ENCODE results near the gene TTC34. TPM values are rescaled to one million over a fixed set of nuclear protein-coding genes. Genes with fewer than 3 reads are reported as not detected.
"Not testable (repeated sequence)": the region's sequence is repeated elsewhere in the genome, so short reads cannot be mapped to it uniquely, and the experiment has no call there.

TTC34 gene
- total RNA-seq, 1 donor from 2014 or later = 0.94 TPM

DNA sequence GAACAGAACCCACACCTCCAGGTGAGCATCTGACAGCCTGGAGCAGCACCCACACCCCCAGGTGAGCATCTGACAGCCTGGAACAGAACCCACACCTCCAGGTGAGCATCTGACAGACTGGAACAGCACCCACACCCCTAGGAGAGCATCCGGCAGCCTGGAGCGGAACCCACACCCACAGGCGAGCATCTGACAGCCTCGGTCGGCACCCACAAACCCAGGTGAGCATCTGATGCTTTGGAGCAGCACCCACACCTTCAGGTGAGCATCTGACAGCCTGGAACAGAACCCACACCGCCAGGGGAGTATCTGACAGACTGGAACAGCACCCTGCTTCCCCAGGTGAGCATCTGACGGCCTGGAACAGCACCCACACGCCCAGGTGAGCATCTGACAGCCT, 52.9 kb downstream of the TTC34 start:
- H3K36me3 Mint-ChIP-seq (ENCODE audit: low read depth); H3K4me3 Mint-ChIP-seq (ENCODE audit: low read depth); H3K4me1 Mint-ChIP-seq (ENCODE audit: low read depth); DNase-seq (ENCODE audit: low spot score); H3K9me3 Mint-ChIP-seq; H3K27me3 Mint-ChIP-seq (ENCODE audit: low read depth); intact Hi-C loops (cut with micrococcal nuclease); H3K27ac Mint-ChIP-seq: not testable (repeated sequence)

- H3K36me3 Mint-ChIP-seq (ENCODE audit: low read depth); H3K27ac Mint-ChIP-seq; H3K9me3 Mint-ChIP-seq; H3K4me1 Mint-ChIP-seq (ENCODE audit: low read depth); H3K27me3 Mint-ChIP-seq (ENCODE audit: low read depth); H3K4me3 Mint-ChIP-seq (ENCODE audit: low read depth); DNase-seq (ENCODE audit: low spot score); intact Hi-C loops (cut with micrococcal nuclease): not testable (repeated sequence)
Measured at GRCh38 chr1:2694796-2695195, 106.7 kb downstream of the TTC34 start.

- H3K36me3 Mint-ChIP-seq (ENCODE audit: low read depth); H3K27ac Mint-ChIP-seq; H3K4me1 Mint-ChIP-seq (ENCODE audit: low read depth); H3K9me3 Mint-ChIP-seq; DNase-seq (ENCODE audit: low spot score); intact Hi-C loops (cut with micrococcal nuclease); H3K27me3 Mint-ChIP-seq (ENCODE audit: low read depth); H3K4me3 Mint-ChIP-seq (ENCODE audit: low read depth): not testable (repeated sequence)
Measured at GRCh38 chr1:2690180-2690579, 111.3 kb downstream of the TTC34 start.

GRCh38 chr1:2688336-2688665, 113.2 kb downstream of the TTC34 start:
- H3K4me3 Mint-ChIP-seq (ENCODE audit: low read depth); H3K27ac Mint-ChIP-seq; DNase-seq (ENCODE audit: low spot score); H3K9me3 Mint-ChIP-seq; H3K36me3 Mint-ChIP-seq (ENCODE audit: low read depth); H3K27me3 Mint-ChIP-seq (ENCODE audit: low read depth); H3K4me1 Mint-ChIP-seq (ENCODE audit: low read depth); intact Hi-C loops (cut with micrococcal nuclease): not testable (repeated sequence)

- DNase-seq (ENCODE audit: low spot score); H3K9me3 Mint-ChIP-seq: not testable (repeated sequence)
Measured at GRCh38 chr1:2687638-2688335, 113.7 kb downstream of the TTC34 start.

GRCh38 chr1:2687174-2687591, 114.3 kb downstream of the TTC34 start:
- H3K36me3 Mint-ChIP-seq (ENCODE audit: low read depth); H3K4me1 Mint-ChIP-seq (ENCODE audit: low read depth); H3K9me3 Mint-ChIP-seq; H3K27ac Mint-ChIP-seq; intact Hi-C loops (cut with micrococcal nuclease); H3K4me3 Mint-ChIP-seq (ENCODE audit: low read depth); H3K27me3 Mint-ChIP-seq (ENCODE audit: low read depth); DNase-seq (ENCODE audit: low spot score): not testable (repeated sequence)

More at GRCh38 chr1:2687638-2688335, 113.7 kb downstream of the TTC34 start:
- H3K4me3 Mint-ChIP-seq (ENCODE audit: low read depth); H3K27me3 Mint-ChIP-seq (ENCODE audit: low read depth); H3K27ac Mint-ChIP-seq; H3K4me1 Mint-ChIP-seq (ENCODE audit: low read depth); intact Hi-C loops (cut with micrococcal nuclease); H3K36me3 Mint-ChIP-seq (ENCODE audit: low read depth): not testable (repeated sequence)

GRCh38 chr1:2686091-2686863, 115.2 kb downstream of the TTC34 start:
- H3K4me1 Mint-ChIP-seq (ENCODE audit: low read depth); DNase-seq (ENCODE audit: low spot score); intact Hi-C loops (cut with micrococcal nuclease): not testable (repeated sequence)

DNA sequence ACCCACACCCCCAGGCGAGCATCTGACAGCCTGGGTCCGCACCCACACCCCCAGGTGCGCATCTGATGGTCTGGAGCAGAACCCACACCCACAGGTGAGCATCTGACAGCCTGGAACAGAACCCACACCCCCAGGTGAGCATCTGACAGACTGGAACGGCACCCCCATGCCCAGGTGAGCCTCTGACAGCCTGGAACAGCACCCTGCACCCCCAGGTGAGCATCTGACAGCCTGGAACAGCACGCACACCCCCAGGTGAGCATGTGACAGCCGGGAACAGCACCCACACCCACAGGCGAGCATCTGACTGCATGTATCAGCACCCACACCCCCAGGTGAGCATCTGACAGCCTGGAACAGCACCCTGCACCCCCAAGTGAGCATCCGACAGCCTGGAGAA, 115.8 kb downstream of the TTC34 start:
- H3K36me3 Mint-ChIP-seq (ENCODE audit: low read depth); DNase-seq (ENCODE audit: low spot score); H3K27me3 Mint-ChIP-seq (ENCODE audit: low read depth); H3K4me1 Mint-ChIP-seq (ENCODE audit: low read depth); H3K9me3 Mint-ChIP-seq; H3K4me3 Mint-ChIP-seq (ENCODE audit: low read depth); intact Hi-C loops (cut with micrococcal nuclease); H3K27ac Mint-ChIP-seq: not testable (repeated sequence)

More at GRCh38 chr1:2686091-2686863, 115.2 kb downstream of the TTC34 start:
- H3K27me3 Mint-ChIP-seq (ENCODE audit: low read depth); H3K27ac Mint-ChIP-seq; H3K9me3 Mint-ChIP-seq; H3K4me3 Mint-ChIP-seq (ENCODE audit: low read depth); H3K36me3 Mint-ChIP-seq (ENCODE audit: low read depth): not testable (repeated sequence)

- H3K4me1 Mint-ChIP-seq (ENCODE audit: low read depth); DNase-seq (ENCODE audit: low spot score); H3K4me3 Mint-ChIP-seq (ENCODE audit: low read depth); H3K36me3 Mint-ChIP-seq (ENCODE audit: low read depth); H3K27ac Mint-ChIP-seq; H3K9me3 Mint-ChIP-seq; intact Hi-C loops (cut with micrococcal nuclease); H3K27me3 Mint-ChIP-seq (ENCODE audit: low read depth): not testable (repeated sequence)
Measured at GRCh38 chr1:2684878-2685277, 116.6 kb downstream of the TTC34 start.

GRCh38 chr1:2684000-2684399, 117.5 kb downstream of the TTC34 start:
- intact Hi-C loops (cut with micrococcal nuclease); H3K9me3 Mint-ChIP-seq; H3K36me3 Mint-ChIP-seq (ENCODE audit: low read depth); H3K27ac Mint-ChIP-seq; H3K4me3 Mint-ChIP-seq (ENCODE audit: low read depth); H3K4me1 Mint-ChIP-seq (ENCODE audit: low read depth); H3K27me3 Mint-ChIP-seq (ENCODE audit: low read depth); DNase-seq (ENCODE audit: low spot score): not testable (repeated sequence)

GRCh38 chr1:2683321-2683741, 118.2 kb downstream of the TTC34 start:
- H3K9me3 Mint-ChIP-seq; H3K4me1 Mint-ChIP-seq (ENCODE audit: low read depth); DNase-seq (ENCODE audit: low spot score); H3K27ac Mint-ChIP-seq; intact Hi-C loops (cut with micrococcal nuclease); H3K4me3 Mint-ChIP-seq (ENCODE audit: low read depth); H3K27me3 Mint-ChIP-seq (ENCODE audit: low read depth); H3K36me3 Mint-ChIP-seq (ENCODE audit: low read depth): not testable (repeated sequence)

GRCh38 chr1:2682879-2683278, 118.6 kb downstream of the TTC34 start:
- H3K36me3 Mint-ChIP-seq (ENCODE audit: low read depth); H3K4me1 Mint-ChIP-seq (ENCODE audit: low read depth); intact Hi-C loops (cut with micrococcal nuclease); H3K9me3 Mint-ChIP-seq; H3K27ac Mint-ChIP-seq; H3K27me3 Mint-ChIP-seq (ENCODE audit: low read depth); DNase-seq (ENCODE audit: low spot score); H3K4me3 Mint-ChIP-seq (ENCODE audit: low read depth): not testable (repeated sequence)

GRCh38 chr1:2676726-2677125, 124.8 kb downstream of the TTC34 start:
- H3K4me3 Mint-ChIP-seq (ENCODE audit: low read depth); H3K27me3 Mint-ChIP-seq (ENCODE audit: low read depth); H3K36me3 Mint-ChIP-seq (ENCODE audit: low read depth); H3K27ac Mint-ChIP-seq; H3K9me3 Mint-ChIP-seq; DNase-seq (ENCODE audit: low spot score); H3K4me1 Mint-ChIP-seq (ENCODE audit: low read depth); intact Hi-C loops (cut with micrococcal nuclease): not testable (repeated sequence)
